K562 (cell line): Measurements from ENCODE around the gene ANKRD13A. TPM values are rescaled to one million over a fixed set of nuclear protein-coding genes. Genes with fewer than 3 reads are reported as not detected.

ENCODE experiments used
- ATF1 ChIP-seq, 2 experiments: fragments of 450-650 bp in 1 of 2; IDR thresholded peaks; 2 replicates each; pipeline ENCODE4 v1.6.1; 2016; ENCODE audit warnings: missing compliant biosample characterization in 1 of 2, missing genetic modification characterization in 1 of 2
- FOS ChIP-seq: IDR thresholded peaks from 3 replicates; pipeline ENCODE4 v1.6.1; 2011; ENCODE audit not compliant: insufficient read length; ENCODE audit errors: extremely low read depth
- KLF1 ChIP-seq: fragments of 450-650 bp; IDR thresholded peaks from 2 replicates; pipeline ENCODE4 v1.6.1; 2016; ENCODE audit warnings: missing genetic modification characterization, missing compliant biosample characterization
- RAD21 ChIP-seq, 2 experiments: fragments of 250-450 bp in 1 of 2; fragments of 450-650 bp in 1 of 2; sonication (Bioruptor Pico) in 1 of 2; formaldehyde crosslinking in 1 of 2; IDR thresholded peaks in 1 of 2; conservative IDR thresholded peaks in 1 of 2; 2 replicates each; pipeline versions ENCODE4 v1.4.0 to v1.8.0; 2020 to 2022; ENCODE audit warnings: mild to moderate bottlenecking in 2 of 2, moderate library complexity in 1 of 2
- RBM22 ChIP-seq: fragments of 200-400 bp; formaldehyde crosslinking; IDR thresholded peaks from 2 replicates; pipeline ENCODE4 v1.6.1; 2018; ENCODE audit warnings: low read length, low read depth; ENCODE audit not compliant: poor library complexity, severe bottlenecking
- RREB1 ChIP-seq: fragments of 250-450 bp; sonication (Bioruptor Pico); IDR thresholded peaks from 2 replicates; pipeline ENCODE4 v1.4.0; 2020
- SRSF9 ChIP-seq: fragments of 200-400 bp; formaldehyde crosslinking; IDR thresholded peaks from 2 replicates; pipeline ENCODE4 v1.6.1; 2017; ENCODE audit warnings: low read depth, low read length, borderline replicate concordance
- U2AF2 ChIP-seq: fragments of 200-400 bp; formaldehyde crosslinking; optimal IDR thresholded peaks from 2 replicates; pipeline ENCODE3; 2017; ENCODE audit warnings: low read depth, mild to moderate bottlenecking, low read length
- XRCC4 ChIP-seq: IDR thresholded peaks from one replicate; pipeline ENCODE4 v1.6.1; 2011; ENCODE audit not compliant: insufficient read depth, insufficient read length; ENCODE audit errors: extremely low read depth
- ZBTB43 ChIP-seq: sonication (generic); formaldehyde crosslinking; IDR thresholded peaks from 2 replicates; pipeline ENCODE4 v1.8.0; 2023; ENCODE audit warnings: mild to moderate bottlenecking, missing genetic modification reagents
- ZFP1 ChIP-seq: fragments of 450-650 bp; formaldehyde crosslinking; IDR thresholded peaks from 2 replicates; pipeline ENCODE4 v1.4.0; 2020; ENCODE audit warnings: mild to moderate bottlenecking, mixed read lengths
- ZNF124 ChIP-seq: sonication (generic); formaldehyde crosslinking; IDR thresholded peaks from 2 replicates; pipeline ENCODE4 v1.8.1; 2022; ENCODE audit warnings: missing genetic modification reagents
- polyA plus RNA-seq, 8 experiments: library from polyadenylated mRNA; depleted of rRNA in 4 of 8; stranded (reverse) in 5 of 8; unstranded in 3 of 8; fragments of >200 nt; fragmentation: Nextera tagmentation in 2 of 8; fragmentation: Illumina TruSeq in 1 of 8; extraction: Ambion mirVana in 2 of 8; extraction: Trizol in 1 of 8; gene quantifications; 2 replicates each; pipeline versions ENCODE4 v1.2.1 to v1.2.3, GENCODE V29; 2011 to 2014; ENCODE audit warnings: inconsistent platforms in 1 of 8, missing spikeins in 1 of 8
- total RNA-seq, 7 experiments: library from RNA; depleted of rRNA in 6 of 7; stranded (reverse); fragments of >200 nt in 6 of 7; fragmentation: Illumina TruSeq in 2 of 7; extraction: Trizol in 2 of 7; gene quantifications; 2 replicates each; pipeline versions ENCODE4 v1.2.1 to v1.2.3, GENCODE V29; 2011 to 2021; ENCODE audit warnings: low replicate concordance in 1 of 7
- TF ChIP-seq, protein P1 (sequence below): fragments of 250-450 bp; sonication (Bioruptor Pico); IDR thresholded peaks from 2 replicates; pipeline ENCODE4 v1.8.0; 2021; ENCODE audit warnings: borderline replicate concordance, mild to moderate bottlenecking, moderate library complexity; ENCODE audit not compliant: poor library complexity, severe bottlenecking
- TF ChIP-seq, protein P2 (sequence below): sonication (generic); formaldehyde crosslinking; IDR thresholded peaks from 2 replicates; pipeline ENCODE4 v1.8.0; 2022; ENCODE audit warnings: mild to moderate bottlenecking, missing genetic modification reagents
- TF ChIP-seq, protein P3 (sequence below): sonication (generic); formaldehyde crosslinking; IDR thresholded peaks from 2 replicates; pipeline ENCODE4 v1.5.0; 2020; ENCODE audit warnings: missing genetic modification reagents

Gene ANKRD13A
- total and polyA plus RNA-seq, 9 of the 15 experiments (the other 6 are each of a cell fraction or from before 2014, with no cell fraction given), result 5.0 to 55.0 (median 41.5) TPM

- TF ChIP-seq ZBTB43 (CRISPR knock-in tag) (peak; percentile 79; the same call in 1 of the 2 replicates), ZNF124 (CRISPR knock-in tag) (no peak), U2AF2 (no peak), FOS (no peak), RAD21 (CRISPR knock-in tag; conservative IDR thresholded peaks at IDR 0.05 in 1 of 2, IDR thresholded peaks at IDR 0.05 in 1 of 2) (no peak), ATF1 (CRISPR knock-in tag; IDR thresholded peaks at IDR 0.05) (no peak), ATF1 (tag; IDR thresholded peaks at IDR 0.05) (peak; percentile 81), SRSF9 (no peak), KLF1 (tag) (no peak; the same call in none of the 2 replicates), XRCC4 (no peak), RBM22 (no peak), RREB1 (CRISPR knock-in tag) (no peak; the same call in 1 of the 2 replicates), ZFP1 (CRISPR knock-in tag) (no peak)
- TF ChIP-seq, protein P1, sequence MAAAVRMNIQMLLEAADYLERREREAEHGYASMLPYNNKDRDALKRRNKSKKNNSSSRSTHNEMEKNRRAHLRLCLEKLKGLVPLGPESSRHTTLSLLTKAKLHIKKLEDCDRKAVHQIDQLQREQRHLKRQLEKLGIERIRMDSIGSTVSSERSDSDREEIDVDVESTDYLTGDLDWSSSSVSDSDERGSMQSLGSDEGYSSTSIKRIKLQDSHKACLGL (CRISPR knock-in tag), result no peak
- TF ChIP-seq, protein P2, sequence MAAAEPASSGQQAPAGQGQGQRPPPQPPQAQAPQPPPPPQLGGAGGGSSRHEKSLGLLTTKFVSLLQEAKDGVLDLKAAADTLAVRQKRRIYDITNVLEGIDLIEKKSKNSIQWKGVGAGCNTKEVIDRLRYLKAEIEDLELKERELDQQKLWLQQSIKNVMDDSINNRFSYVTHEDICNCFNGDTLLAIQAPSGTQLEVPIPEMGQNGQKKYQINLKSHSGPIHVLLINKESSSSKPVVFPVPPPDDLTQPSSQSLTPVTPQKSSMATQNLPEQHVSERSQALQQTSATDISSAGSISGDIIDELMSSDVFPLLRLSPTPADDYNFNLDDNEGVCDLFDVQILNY (CRISPR knock-in tag), result 0 out of 2 replicates have a peak, but pooled peaks have one; percentile 74
- TF ChIP-seq, protein P3, sequence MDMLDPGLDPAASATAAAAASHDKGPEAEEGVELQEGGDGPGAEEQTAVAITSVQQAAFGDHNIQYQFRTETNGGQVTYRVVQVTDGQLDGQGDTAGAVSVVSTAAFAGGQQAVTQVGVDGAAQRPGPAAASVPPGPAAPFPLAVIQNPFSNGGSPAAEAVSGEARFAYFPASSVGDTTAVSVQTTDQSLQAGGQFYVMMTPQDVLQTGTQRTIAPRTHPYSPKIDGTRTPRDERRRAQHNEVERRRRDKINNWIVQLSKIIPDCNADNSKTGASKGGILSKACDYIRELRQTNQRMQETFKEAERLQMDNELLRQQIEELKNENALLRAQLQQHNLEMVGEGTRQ (CRISPR knock-in tag), result peak; percentile 49; the same call in 1 of the 2 replicates
Measured at GRCh38 chr12:109998904-109999648, at the start of gene ANKRD13A (continued).
